Thymus (tissue), 11 donors: ENCODE measurements around the gene DIPK1C. TPM values are rescaled to one million over a fixed set of nuclear protein-coding genes. Genes with fewer than 3 reads are reported as not detected.

Experiments
- DNase-seq, 9 donors: peaks; one replicate each; pipeline ENCODE4 v3.0.0-alpha.2; 2013; ENCODE audit warnings: low spot score in 9 of 9, low read depth in 6 of 9, missing footprints in 1 of 9
- H3K27ac ChIP-seq, 2 donors: one replicate each; pipeline ENCODE4 v1.5.1; 2013; ENCODE audit warnings: control low read depth in 1 of 2, low read depth in 1 of 2, low read length in 1 of 2, mild to moderate bottlenecking in 1 of 2, moderate library complexity in 1 of 2
- H3K27me3 ChIP-seq, 2 donors: one replicate each; pipeline ENCODE4 v1.5.1; 2013; ENCODE audit warnings: low read length in 1 of 2; ENCODE audit not compliant: control insufficient read depth in 2 of 2, insufficient read depth in 1 of 2
- H3K36me3 ChIP-seq, 2 donors: one replicate each; pipeline ENCODE4 v1.5.1; 2013; ENCODE audit warnings: low read length in 1 of 2, mild to moderate bottlenecking in 1 of 2, moderate library complexity in 1 of 2; ENCODE audit not compliant: control insufficient read depth in 2 of 2, insufficient read depth in 2 of 2
- H3K4me1 ChIP-seq, 2 donors: one replicate each; pipeline ENCODE4 v1.5.1; 2013; ENCODE audit warnings: low read length in 2 of 2; ENCODE audit not compliant: control insufficient read depth in 2 of 2, insufficient read depth in 2 of 2
- H3K4me3 ChIP-seq, 2 donors: one replicate each; pipeline ENCODE4 v1.5.1; 2013; ENCODE audit warnings: low read length in 2 of 2, control low read depth in 1 of 2, mild to moderate bottlenecking in 1 of 2
- H3K9me3 ChIP-seq, 2 donors: one replicate each; pipeline ENCODE4 v1.5.1; 2013; ENCODE audit warnings: low read length in 1 of 2, mild to moderate bottlenecking in 1 of 2; ENCODE audit not compliant: control insufficient read depth in 2 of 2, insufficient read depth in 1 of 2
- WGBS: extraction: QIAGEN DNeasy Blood & Tissue Kit; methylation state at CpG from one replicate; pipeline ENCODE4 v1.1.7; 2013; 5-methylcytosine and 5-hydroxymethylcytosine counted together
- polyA plus RNA-seq: library from polyadenylated mRNA; stranded (reverse); fragments of 200-250 nt; gene quantifications from one replicate; pipeline ENCODE4 v1.2.3, GENCODE V29; 2013
- total RNA-seq: library from RNA; stranded (reverse); fragments of 120-200 nt; gene quantifications from one replicate; pipeline ENCODE4 v1.2.4, GENCODE V29; 2013
- donor health status: healthy.

Gene DIPK1C
- total and polyA plus RNA-seq, 2 donors, result 0.42 to 26.4 TPM

GRCh38 chr18:74498712-74499627 is 41.9 kb upstream of the DIPK1C start:
- Histone ChIP-seq H3K27ac (peak overlapping the region; percentile 84 to 85), H3K4me1 (peaks cover 19 to 27% of the 10 kb centered on the region in 2 donors), H3K36me3 (peaks cover 16 to 21% of the 10 kb centered on the region in 2 donors), H3K9me3 (no peaks in the 10 kb centered on the region), H3K27me3 (peaks cover 0 to 3% of the 10 kb centered on the region in 2 donors), H3K4me3 (peak overlapping the region; percentile 26 to 37)
- DNase-seq, result peak in 7 of 9 donors; percentile 40 to 80 (median 61)
- WGBS, result 61% methylated on average over 14 of the region's 14 CpGs

GRCh38 chr18:74497778-74498177 is 40.7 kb upstream of the DIPK1C start:
- H3K4me1 ChIP-seq, result peaks cover 19 to 27% of the 10 kb centered on the region in 2 donors
- no peaks in the 10 kb centered on the region for H3K9me3 ChIP-seq
- 93% methylated on average over 3 of the region's 3 CpGs for WGBS
- H3K27me3 ChIP-seq, result peaks cover 0 to 3% of the 10 kb centered on the region in 2 donors
- peak overlapping the region in 1 of 2 donors; percentile 9 for H3K27ac ChIP-seq
- no peak overlapping the region for H3K4me3 ChIP-seq
- no peak for DNase-seq
- peaks cover 8 to 15% of the 10 kb centered on the region in 2 donors for H3K36me3 ChIP-seq

- Histone ChIP-seq H3K4me3 (peak overlapping the region in 1 of 2 donors; percentile 76), H3K36me3 (peaks cover 8 to 12% of the 10 kb centered on the region in 2 donors), H3K27ac (no peak overlapping the region), H3K9me3 (no peaks in the 10 kb centered on the region), H3K4me1 (peaks cover 19 to 27% of the 10 kb centered on the region in 2 donors), H3K27me3 (peaks cover 0 to 3% of the 10 kb centered on the region in 2 donors)
- DNase-seq, result peak in 1 of 9 donors; percentile 16
- WGBS, result 96% methylated on average over 8 of the region's 8 CpGs
These were observed 40.2 kb upstream of the DIPK1C start for GRCh38 chr18:74497324-74497676.

- Histone ChIP-seq H3K9me3 (peaks cover 0 to 1% of the 10 kb centered on the region in 2 donors), H3K4me1 (peaks cover 19 to 27% of the 10 kb centered on the region in 2 donors), H3K27me3 (peaks cover 0 to 3% of the 10 kb centered on the region in 2 donors), H3K27ac (peak overlapping the region; percentile 73 to 86), H3K4me3 (peak overlapping the region; percentile 76 to 77), H3K36me3 (peaks cover 8% of the 10 kb centered on the region in 2 donors)
- no peak for DNase-seq
- 8% methylated on average over 48 of the region's 48 CpGs for WGBS
These were observed 39.6 kb upstream of the DIPK1C start for GRCh38 chr18:74496508-74497323.

GRCh38 chr18:74495581-74496507 is 38.7 kb upstream of the DIPK1C start, which contains the start of gene CNDP2:
Gene CNDP2, plus strand, starts transcription at chr18:74496363. Its CDS starts 3,611 bp downstream, at chr18:74499974.
- Histone ChIP-seq H3K9me3 (peaks cover 0 to 1% of the 10 kb centered on the region in 2 donors), H3K4me1 (peaks cover 19 to 27% of the 10 kb centered on the region in 2 donors), H3K36me3 (no peaks in the 10 kb centered on the region), H3K27me3 (peaks cover 0 to 3% of the 10 kb centered on the region in 2 donors), H3K27ac (peak within 1 kb of the TSS; percentile 73 to 89), H3K4me3 (peak within 1 kb of the TSS; percentile 76 to 77)
- DNase-seq, result peak; percentile 93 to 99 (median 98)
- WGBS, result under 1% methylated on average over 71 of the region's 71 CpGs

- peaks cover 15 to 23% of the 10 kb centered on the region in 2 donors for H3K4me1 ChIP-seq
- 97% methylated on average over 1 of the region's 1 CpG for whole genome bisulfite sequencing
- no peak for DNase-seq
- H3K9me3 ChIP-seq, result peaks cover 0 to 1% of the 10 kb centered on the region in 2 donors
- peaks cover 0 to 3% of the 10 kb centered on the region in 2 donors for H3K27me3 ChIP-seq
- no peak overlapping the region for H3K4me3 ChIP-seq
- H3K36me3 ChIP-seq, result no peaks in the 10 kb centered on the region
- no peak overlapping the region for H3K27ac ChIP-seq
These were observed 37.4 kb upstream of the DIPK1C start for GRCh38 chr18:74494514-74494913.

GRCh38 chr18:74493689-74494088 is 36.6 kb upstream of the DIPK1C start:
- H3K27me3 ChIP-seq, result peaks cover 0 to 3% of the 10 kb centered on the region in 2 donors
- no peak overlapping the region for H3K4me3 ChIP-seq
- peaks cover 9 to 15% of the 10 kb centered on the region in 2 donors for H3K4me1 ChIP-seq
- DNase-seq, result peak in 5 of 9 donors; percentile 36 to 81 (median 60)
- no peaks in the 10 kb centered on the region for H3K36me3 ChIP-seq
- WGBS, result 88% methylated on average over 1 of the region's 1 CpG
- no peak overlapping the region for H3K27ac ChIP-seq
- H3K9me3 ChIP-seq, result peaks cover 0 to 1% of the 10 kb centered on the region in 2 donors

GRCh38 chr18:74492259-74492658 is 35.2 kb upstream of the DIPK1C start:
- DNase-seq, result no peak

More at GRCh38 chr18:74492259-74492658, 35.2 kb upstream of the DIPK1C start:
- H3K4me1 ChIP-seq, result peaks cover 6 to 9% of the 10 kb centered on the region in 2 donors
- H3K4me3 ChIP-seq, result no peak overlapping the region
- peaks cover 0 to 3% of the 10 kb centered on the region in 2 donors for H3K27me3 ChIP-seq
- no peaks in the 10 kb centered on the region for H3K36me3 ChIP-seq
- H3K27ac ChIP-seq, result no peak overlapping the region
- 99% methylated on average over 3 of the region's 3 CpGs for whole genome bisulfite sequencing
- H3K9me3 ChIP-seq, result peaks cover 0 to 1% of the 10 kb centered on the region in 2 donors
